IMR-90 (cell line): ENCODE results near the gene EXOC4. TPM values are rescaled to one million over a fixed set of nuclear protein-coding genes. Genes with fewer than 3 reads are reported as not detected.

Experiments used
- ATAC-seq: fragments of 200-7000 bp; cut with Tn5 transposase; 2 replicates; pipeline ENCODE4 v1.9.1; 2020; ENCODE audit warnings: low read depth, mild to moderate bottlenecking, moderate library complexity
- BruUV-seq: library from RNA; stranded (reverse); fragments of 400-500 nt; replicated peaks from 2 replicates; lab custom pipeline; 2021; lab: Mats Ljungman, UMichigan
- CTCF ChIA-PET: fragments of 300-600 bp; formaldehyde crosslinking; extraction: SDS; loops from one replicate; lab custom pipeline; 2021; ENCODE audit warnings: antibody characterized with exemption; lab: Yijun Ruan, JAX
- POLR2A ChIA-PET: fragments of 300-600 bp; sonication (Branson Sonifier 250); formaldehyde crosslinking; loops from one replicate; lab custom pipeline; 2022; ENCODE audit warnings: antibody characterized with exemption; ENCODE audit not compliant: unreplicated experiment; lab: Charles Lee
- DNase-seq: peaks from one replicate; pipeline ENCODE4 v3.0.0; 2013
- H2AFZ ChIP-seq: replicated peaks from 2 replicates; pipeline ENCODE3; 2013; ENCODE audit warnings: low read length, mild to moderate bottlenecking; ENCODE audit not compliant: poor library complexity
- H2AK5ac ChIP-seq: 2 replicates; pipeline ENCODE4 v1.6.1; 2013; ENCODE audit warnings: low read depth, low read length, inconsistent platforms
- H2AK9ac ChIP-seq: replicated peaks from 2 replicates; pipeline ENCODE3; 2013; ENCODE audit warnings: mild to moderate bottlenecking, low read depth, low read length, moderate library complexity; ENCODE audit not compliant: poor library complexity
- H2BK120ac ChIP-seq: 2 replicates; pipeline ENCODE4 v1.6.1; 2013; ENCODE audit warnings: low read depth, low read length, inconsistent platforms
- H2BK15ac ChIP-seq: 3 replicates; pipeline ENCODE4 v1.6.1; 2013; ENCODE audit warnings: low read depth, low read length, inconsistent platforms
- H2BK20ac ChIP-seq: 2 replicates; pipeline ENCODE4 v1.6.1; 2013; ENCODE audit warnings: low read depth, mild to moderate bottlenecking, inconsistent platforms, low read length, moderate library complexity
- H2BK5ac ChIP-seq: 2 replicates; pipeline ENCODE4 v1.6.1; 2013; ENCODE audit warnings: mild to moderate bottlenecking, low read depth, low read length, inconsistent platforms; ENCODE audit not compliant: poor library complexity, severe bottlenecking
- H3K14ac ChIP-seq: replicated peaks from 2 replicates; pipeline ENCODE4 v1.6.1; 2013; ENCODE audit warnings: low read depth, low read length, inconsistent platforms
- H3K18ac ChIP-seq: 2 replicates; pipeline ENCODE4 v1.6.1; 2013; ENCODE audit warnings: low read depth, low read length, control low read depth
- H3K23ac ChIP-seq: 2 replicates; pipeline ENCODE4 v1.6.1; 2013; ENCODE audit warnings: low read depth, low read length, inconsistent platforms
- H3K27ac ChIP-seq: 2 replicates; pipeline ENCODE4 v1.5.1; 2013; ENCODE audit warnings: mild to moderate bottlenecking, control low read depth, low read length; ENCODE audit not compliant: insufficient read depth
- H3K27me3 ChIP-seq: 2 replicates; pipeline ENCODE4 v1.6.1; 2013; ENCODE audit warnings: low read length; ENCODE audit not compliant: control insufficient read depth, insufficient read depth
- H3K36me3 ChIP-seq: 2 replicates; pipeline ENCODE4 v1.6.1; 2013; ENCODE audit warnings: low read length, mixed read lengths; ENCODE audit not compliant: control insufficient read depth, insufficient read depth
- H3K4ac ChIP-seq: 2 replicates; pipeline ENCODE4 v1.6.1; 2013; ENCODE audit warnings: low read depth, low read length, inconsistent platforms
- H3K4me1 ChIP-seq: 2 replicates; pipeline ENCODE4 v1.6.1; 2013; ENCODE audit warnings: low read length, mixed read lengths; ENCODE audit not compliant: control insufficient read depth, insufficient read depth
- H3K4me2 ChIP-seq: 2 replicates; pipeline ENCODE4 v1.6.1; 2013; ENCODE audit warnings: low read depth, mild to moderate bottlenecking, control low read depth, low read length, moderate library complexity
- H3K4me3 ChIP-seq: 2 replicates; pipeline ENCODE4 v1.5.1; 2013; ENCODE audit warnings: low read depth, mild to moderate bottlenecking, control low read depth, low read length, moderate library complexity; ENCODE audit not compliant: insufficient read depth
- H3K56ac ChIP-seq: 2 replicates; pipeline ENCODE4 v1.6.1; 2013; ENCODE audit warnings: low read length, inconsistent platforms; ENCODE audit not compliant: insufficient read depth; ENCODE audit errors: extremely low read depth
- H3K79me1 ChIP-seq, 2 experiments: 2 replicates each; pipeline ENCODE4 v1.6.1; 2013; ENCODE audit warnings: low read length in 2 of 2, inconsistent platforms in 1 of 2, low read depth in 1 of 2
- H3K9ac ChIP-seq: 2 replicates; pipeline ENCODE4 v1.6.1; 2013; ENCODE audit warnings: low read depth, low read length, control low read depth
- H3K9me1 ChIP-seq: 2 replicates; pipeline ENCODE4 v1.6.1; 2013; ENCODE audit warnings: low read length, inconsistent platforms; ENCODE audit not compliant: insufficient read depth
- H3K9me3 ChIP-seq: 2 replicates; pipeline ENCODE4 v1.6.1; 2013; ENCODE audit warnings: low read length; ENCODE audit not compliant: control insufficient read depth, insufficient read depth
- H4K20me1 ChIP-seq: 2 replicates; pipeline ENCODE4 v1.6.1; 2013; ENCODE audit warnings: low read length, inconsistent platforms; ENCODE audit not compliant: insufficient read depth
- H4K5ac ChIP-seq: 2 replicates; pipeline ENCODE4 v1.6.1; 2013; ENCODE audit warnings: mild to moderate bottlenecking, low read depth, low read length, control low read depth
- H4K8ac ChIP-seq, 2 experiments: 2 replicates each; pipeline ENCODE4 v1.6.1; 2013; ENCODE audit warnings: low read depth in 2 of 2, low read length in 2 of 2, control low read depth in 1 of 2, inconsistent platforms in 1 of 2
- H4K91ac ChIP-seq: 2 replicates; pipeline ENCODE4 v1.6.1; 2013; ENCODE audit warnings: low read depth, low read length, inconsistent platforms; ENCODE audit not compliant: insufficient read depth
- BHLHE40 ChIP-seq: fragments of 150-350 bp; IDR thresholded peaks from 2 replicates; pipeline ENCODE4 v1.6.1; 2016; ENCODE audit warnings: mild to moderate bottlenecking, low read depth, low read length
- CTCF ChIP-seq: conservative IDR thresholded peaks from 2 replicates; pipeline ENCODE4 v1.5.1; 2012; ENCODE audit warnings: mild to moderate bottlenecking, low read depth, low read length, improper control_type of control experiment
- FOS ChIP-seq: fragments of 150-350 bp; IDR thresholded peaks from 2 replicates; pipeline ENCODE4 v1.6.1; 2016; ENCODE audit warnings: low read depth, low read length
- NFE2L2 ChIP-seq: fragments of 150-350 bp; IDR thresholded peaks from 2 replicates; pipeline ENCODE4 v1.6.1; 2016; ENCODE audit warnings: low read depth, mild to moderate bottlenecking, low read length
- RAD21 ChIP-seq: IDR thresholded peaks from 2 replicates; pipeline ENCODE4 v1.6.1; 2012; ENCODE audit warnings: low read length, improper control_type of control experiment
- SMC3 ChIP-seq: fragments of 150-350 bp; IDR thresholded peaks from 2 replicates; pipeline ENCODE4 v1.6.1; 2016; ENCODE audit warnings: low read depth, mild to moderate bottlenecking, antibody characterized with exemption, low read length, moderate library complexity
- WGBS, 2 experiments: methylation state at CpG; one replicate each; pipeline versions ENCODE4 v1.1.5 to v1.1.7; 2013; ENCODE audit warnings: missing lambda C conversion rate in 2 of 2; ENCODE audit not compliant: insufficient read length in 1 of 2; ENCODE audit errors: extremely low coverage in 2 of 2; 5-methylcytosine and 5-hydroxymethylcytosine counted together
- dilution Hi-C: fragments of 300-500 bp; cut with HindIII; formaldehyde crosslinking; loops from one replicate; pipeline ENCODE4 v1.14.3; 2018; ENCODE audit warnings: low sequenced_read_pairs; ENCODE audit not compliant: unreplicated experiment
- in situ Hi-C: fragments of 300-500 bp; cut with MboI; formaldehyde crosslinking; loops from 3 replicates; pipeline ENCODE4 v1.14.3; 2019; ENCODE audit warnings: low sequenced_read_pairs, inconsistent platforms, mixed read lengths
- intact Hi-C: fragments of 100-400 bp; cut with micrococcal nuclease; formaldehyde crosslinking; loops from 2 replicates; pipeline ENCODE4 v1.10.0; 2022
- polyA plus RNA-seq, 3 experiments: library from polyadenylated mRNA; depleted of rRNA; stranded (reverse); fragments of >200 nt; gene quantifications; 2 replicates each; pipeline ENCODE4 v1.2.3, GENCODE V29; 2012; ENCODE audit warnings: low replicate concordance in 1 of 3
- total RNA-seq: library from RNA; depleted of rRNA; stranded (reverse); fragments of >200 nt; gene quantifications from 2 replicates; pipeline ENCODE4 v1.2.3, GENCODE V29; 2012

Gene EXOC4
- total and polyA plus RNA-seq, 2 of the 4 experiments (the other 2 are of a cell fraction): 25.4 to 94.6 TPM

DNA sequence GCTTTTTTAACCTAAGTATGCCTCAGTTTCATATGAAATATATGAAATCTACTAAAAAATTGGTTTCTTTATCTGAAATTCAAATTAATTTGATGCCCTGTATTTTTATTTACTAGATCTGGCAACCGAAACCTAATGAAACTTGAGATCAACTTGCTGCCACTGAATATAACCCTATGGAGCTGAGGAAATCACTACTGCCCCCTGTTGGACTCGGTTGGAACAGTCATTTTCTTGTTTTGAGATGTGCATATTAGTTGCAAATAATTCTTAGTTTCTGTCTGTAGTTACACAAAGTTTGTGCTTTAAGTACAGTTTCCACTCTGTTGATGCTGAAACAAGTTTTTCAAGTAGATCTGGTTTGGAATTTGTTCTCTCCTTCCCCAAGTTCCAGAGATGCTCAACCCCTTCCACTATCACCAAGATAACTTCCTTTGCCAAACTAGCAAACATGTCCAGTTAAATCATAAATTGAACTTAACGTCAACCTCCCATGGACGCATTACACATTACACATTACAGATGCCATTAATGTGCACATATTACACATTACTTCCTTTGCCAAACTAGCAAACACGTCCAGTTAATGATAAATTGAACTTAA, 22.2 kb upstream of the EXOC4 start:
- Histone ChIP-seq H2BK5ac (no peak overlapping the region), H3K79me1 (no peaks in the 10 kb centered on the region), H2BK120ac (no peak overlapping the region), H3K14ac (no peak overlapping the region), H2AK9ac (no peak overlapping the region), H4K20me1 (no peaks in the 10 kb centered on the region), H3K4me1 (no peaks in the 10 kb centered on the region), H3K4me3 (no peak overlapping the region), H3K4me2 (no peak overlapping the region), H2AFZ (no peak overlapping the region), H3K4ac (no peak overlapping the region), H3K56ac (no peak overlapping the region), H4K5ac (no peak overlapping the region), H2AK5ac (no peak overlapping the region), H3K9ac (no peak overlapping the region), H3K18ac (no peak overlapping the region), H2BK15ac (no peak overlapping the region), H3K27me3 (peaks cover 7% of the 10 kb centered on the region), H2BK20ac (no peak overlapping the region), H3K36me3 (no peaks in the 10 kb centered on the region), H3K9me3 (no peaks in the 10 kb centered on the region), H3K23ac (no peak overlapping the region), H4K8ac (no peak overlapping the region), H3K9me1 (no peaks in the 10 kb centered on the region), H3K27ac (no peak overlapping the region), H4K91ac (no peak overlapping the region)
- in situ Hi-C loops: no loop called here
- intact Hi-C loops: loop anchor here (1.0 to 5.0 kb wide), 4 partner anchors 202 to 912 kb away; no protein-coding TSS in a partner anchor
- peak; percentile 56 for DNase-seq
- dilution Hi-C loops: no loop called here
- BruUV-seq: no TSS peak
- ATAC-seq: peak; percentile 73
- no CpG with 5 or more reads among the region's 5 CpGs for WGBS, 2 experiments
- TF ChIP-seq CTCF (peak; percentile 74), FOS (no peak), NFE2L2 (no peak), BHLHE40 (no peak), SMC3 (peak; percentile 75), RAD21 (peak; percentile 73)
- ChIA-PET POLR2A (no interaction called here), CTCF (interaction anchor here (0.5 to 0.6 kb wide), 2 partner anchors 910 to 918 kb away, joined by 3 to 4 read pairs; no protein-coding TSS in a partner anchor)
